GM23248 (cell line): ENCODE measurements around the gene DHH.

Source experiments
- EZH2 ChIP-seq: fragments of 200-600 bp; sonication (generic); IDR thresholded peaks from 2 replicates; pipeline ENCODE4 v1.6.1; 2018; ENCODE audit warnings: antibody characterized with exemption, mild to moderate bottlenecking; ENCODE audit not compliant: insufficient read depth, poor library complexity, severe bottlenecking
- EZH2phosphoT487 ChIP-seq: fragments of 200-600 bp; sonication (generic); IDR thresholded peaks from 2 replicates; pipeline ENCODE4 v1.6.1; 2018; ENCODE audit warnings: antibody characterized with exemption, moderate library complexity, mild to moderate bottlenecking, low read depth; ENCODE audit not compliant: insufficient read depth

DNA sequence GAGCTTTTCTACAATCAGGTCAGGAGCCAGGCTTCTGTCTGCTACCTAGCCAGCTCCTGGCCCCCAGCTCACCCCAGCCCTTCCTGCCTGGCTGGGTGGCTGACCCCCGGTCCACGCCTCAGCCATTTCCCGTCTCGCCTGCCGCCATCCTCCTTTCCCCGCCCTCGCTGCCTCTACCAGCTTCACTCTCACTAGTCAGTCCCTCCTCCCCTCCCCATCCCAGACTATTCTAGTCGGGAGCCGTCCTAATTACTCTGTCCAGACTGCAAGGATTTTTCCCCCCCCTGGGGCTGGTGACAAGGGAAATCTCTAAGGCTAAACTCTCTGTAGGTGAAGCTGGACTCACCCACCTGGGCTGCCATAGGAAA is 825 bp downstream of the DHH start:
- TF ChIP-seq EZH2phosphoT487 (no peak), EZH2 (no peak)
